ENCODE measurements around the gene KLF1.
"Not testable (repeated sequence)": the region's sequence is repeated elsewhere in the genome, so short reads cannot be mapped to it uniquely, and the experiment has no call there.

The KLF1 gene

DNA sequence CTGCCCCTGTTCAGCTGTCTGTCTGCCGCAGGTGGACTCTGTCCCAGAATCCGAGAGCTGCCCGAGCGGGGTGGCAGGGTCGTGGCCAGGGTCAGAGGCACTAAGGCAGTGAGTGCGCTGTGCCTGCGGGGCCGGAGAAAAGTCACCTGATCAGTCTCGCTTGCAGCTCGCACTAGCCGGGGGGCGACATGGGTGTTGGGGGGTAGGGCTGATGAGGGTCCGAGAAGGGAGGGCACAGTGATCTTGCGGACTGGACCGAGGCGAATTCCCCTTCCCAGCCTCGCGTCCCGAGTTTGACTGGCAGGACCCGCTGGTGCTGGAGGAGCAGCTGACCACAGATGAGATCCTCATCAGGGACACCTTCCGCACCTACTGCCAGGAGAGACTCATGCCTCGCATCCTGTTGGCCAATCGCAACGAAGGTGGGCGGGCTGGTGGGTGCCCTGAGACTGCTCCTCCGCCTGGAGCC lies 4.6 kb upstream of the KLF1 start:
- in situ Hi-C loops (cut with HindIII; ENCODE audit: low sequenced_read_pairs): no loop called here

DNA sequence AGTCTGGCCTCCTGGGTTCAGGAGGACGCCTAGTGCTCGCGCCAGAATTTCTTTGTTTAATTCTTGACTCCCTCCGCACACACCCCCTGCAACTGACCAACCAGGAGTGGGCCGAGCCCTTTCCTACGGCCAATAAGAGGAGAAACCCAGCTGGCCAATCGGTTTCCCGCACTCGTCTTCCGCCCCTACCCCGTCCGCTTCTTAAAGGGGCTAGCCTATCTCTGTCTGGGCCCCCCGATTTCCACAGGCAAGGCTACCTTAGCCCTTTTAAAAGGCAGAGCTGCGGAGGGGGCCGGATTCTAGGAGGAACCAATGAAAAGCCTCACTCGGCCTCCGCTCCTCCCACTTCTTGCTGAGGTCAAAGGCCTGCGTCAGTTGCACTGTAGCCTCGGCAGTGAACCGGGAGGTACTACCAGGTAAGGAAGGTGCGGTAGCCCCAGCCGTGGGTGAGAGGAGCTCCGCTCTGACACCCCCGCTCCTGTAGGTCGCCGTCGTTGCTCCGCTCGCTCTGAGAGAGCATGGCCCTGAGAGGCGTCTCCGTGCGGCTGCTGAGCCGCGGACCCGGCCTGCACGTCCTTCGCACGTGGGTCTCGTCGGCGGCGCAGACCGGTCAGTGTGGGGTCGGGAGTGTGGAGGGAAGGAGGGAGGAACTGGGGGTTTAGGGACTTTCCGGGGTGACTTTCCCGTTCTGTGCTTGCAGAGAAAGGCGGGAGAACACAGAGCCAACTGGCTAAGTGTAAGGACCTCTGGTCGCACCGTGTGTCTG lies 4.0 kb upstream of the KLF1 start, which contains the start of gene GCDH:
GCDH (plus strand) TSS at position 374 of the 766 bp plus-strand sequence; CDS start at position 519, 145 bp downstream.
- in situ Hi-C loops (cut with HindIII; ENCODE audit: low sequenced_read_pairs): no loop called here

DNA sequence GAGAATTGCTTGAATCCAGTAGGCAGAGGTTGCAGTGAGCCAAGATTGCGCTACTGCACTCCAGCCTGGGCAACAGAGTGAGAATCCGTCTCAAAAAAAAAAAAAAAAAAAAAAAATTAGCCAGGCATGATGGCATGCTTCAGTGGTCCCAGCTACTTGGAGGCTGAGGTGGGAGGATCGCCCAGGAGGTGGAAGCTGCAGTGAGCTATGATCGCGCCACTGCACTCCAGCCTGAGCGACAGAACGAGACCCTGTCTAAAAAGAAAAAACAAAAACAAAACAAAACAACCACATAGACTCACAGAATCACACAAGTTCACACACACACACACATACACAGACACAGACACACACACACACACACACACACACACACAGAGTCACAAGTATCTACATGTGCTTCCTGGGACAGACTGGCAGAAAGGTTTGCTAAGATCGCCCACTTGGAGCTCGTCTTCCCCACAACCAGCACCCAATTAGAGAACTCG lies 3.3 kb upstream of the KLF1 start:
- in situ Hi-C loops (cut with HindIII; ENCODE audit: low sequenced_read_pairs): not testable (repeated sequence)

DNA sequence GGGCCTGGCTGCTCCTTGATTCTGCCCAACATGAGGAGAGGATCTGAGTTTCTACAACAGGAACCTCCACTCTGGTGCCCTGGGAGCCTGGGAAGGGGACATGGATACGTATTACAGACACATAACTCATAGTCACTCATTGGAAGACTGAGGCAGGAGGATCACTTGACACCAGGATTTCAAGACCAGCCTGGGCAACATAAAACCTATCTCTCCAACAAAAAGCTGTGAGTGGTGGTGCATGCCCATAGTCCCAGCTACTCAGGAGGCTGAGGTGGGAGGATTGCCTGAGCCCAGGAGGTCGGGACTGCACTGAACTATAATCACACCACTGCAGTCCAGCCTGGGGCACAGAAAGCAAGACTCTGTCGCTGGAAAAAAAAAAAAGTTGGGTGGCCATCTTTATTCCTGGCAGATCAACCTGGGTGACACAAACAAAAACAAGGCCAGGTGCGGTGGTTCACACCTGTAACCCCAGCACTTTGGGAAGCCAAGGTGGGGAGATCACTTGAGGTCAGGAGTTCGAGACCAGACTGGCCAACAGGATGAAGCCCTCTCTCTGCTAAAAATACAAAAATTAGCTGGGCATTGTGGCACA lies 1.1 kb upstream of the KLF1 start:
- in situ Hi-C loops (cut with HindIII; ENCODE audit: low sequenced_read_pairs): no loop called here

DNA sequence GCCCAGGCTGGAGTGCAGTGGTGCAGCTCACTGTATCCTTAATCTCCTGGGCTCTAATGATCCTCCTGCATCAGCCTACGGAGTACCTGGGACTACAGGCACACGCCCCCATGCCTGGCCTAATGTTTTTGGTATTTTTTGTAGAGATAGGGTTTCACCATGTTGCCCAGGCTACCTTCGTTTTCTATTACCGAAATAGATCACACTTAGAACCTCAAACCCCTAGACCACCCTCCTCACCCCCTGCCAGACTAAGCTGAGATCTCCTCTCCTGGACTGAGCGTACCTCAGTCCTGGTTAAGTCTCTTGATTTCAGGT lies 391 bp downstream of the KLF1 start:
- in situ Hi-C loops (cut with HindIII; ENCODE audit: low sequenced_read_pairs): no loop called here

DNA sequence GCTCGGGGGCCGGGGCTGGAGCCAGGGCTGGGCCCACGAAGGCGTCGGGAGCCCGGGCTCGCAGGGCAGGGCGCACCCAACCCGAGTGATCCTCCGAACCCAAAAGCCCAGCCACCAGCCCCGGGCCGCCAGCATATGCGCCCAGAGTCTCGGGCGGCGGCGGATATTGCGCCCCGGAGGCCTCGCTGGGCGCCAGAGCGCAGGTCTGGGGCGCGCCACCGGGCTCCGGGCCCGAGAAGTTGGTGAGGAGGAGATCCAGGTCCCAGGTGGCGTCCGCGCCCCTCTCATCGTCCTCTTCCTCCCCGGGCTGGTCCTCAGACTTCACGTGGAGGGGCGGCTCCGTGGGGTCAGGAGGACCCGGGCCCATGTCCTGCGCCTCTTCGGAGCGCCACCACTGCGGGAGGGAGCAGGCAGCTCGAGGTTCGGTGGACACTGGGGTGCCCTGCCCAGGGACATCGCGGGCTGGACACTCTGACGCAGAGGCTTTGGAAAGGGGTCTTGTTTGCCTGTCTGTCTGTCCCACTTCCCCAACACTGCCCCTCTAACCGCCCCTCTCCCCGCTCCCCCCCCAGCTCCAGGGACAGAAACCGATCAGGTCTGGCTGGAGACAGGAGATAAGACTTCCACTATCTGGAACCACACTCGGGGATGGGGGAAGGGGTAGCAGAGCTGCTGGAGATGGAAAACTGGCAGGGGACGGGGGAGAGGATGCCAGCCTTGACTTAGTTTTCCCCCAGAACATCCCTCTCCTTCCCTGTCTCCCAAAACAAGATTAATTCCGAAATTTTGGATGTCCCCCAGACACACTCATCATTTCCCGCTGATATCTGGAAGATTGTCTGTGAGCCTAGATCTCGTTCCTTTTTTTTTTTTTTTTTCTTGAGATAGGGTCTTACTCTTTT lies 1.0 kb downstream of the KLF1 start:
- in situ Hi-C loops (cut with HindIII; ENCODE audit: low sequenced_read_pairs): no loop called here

DNA sequence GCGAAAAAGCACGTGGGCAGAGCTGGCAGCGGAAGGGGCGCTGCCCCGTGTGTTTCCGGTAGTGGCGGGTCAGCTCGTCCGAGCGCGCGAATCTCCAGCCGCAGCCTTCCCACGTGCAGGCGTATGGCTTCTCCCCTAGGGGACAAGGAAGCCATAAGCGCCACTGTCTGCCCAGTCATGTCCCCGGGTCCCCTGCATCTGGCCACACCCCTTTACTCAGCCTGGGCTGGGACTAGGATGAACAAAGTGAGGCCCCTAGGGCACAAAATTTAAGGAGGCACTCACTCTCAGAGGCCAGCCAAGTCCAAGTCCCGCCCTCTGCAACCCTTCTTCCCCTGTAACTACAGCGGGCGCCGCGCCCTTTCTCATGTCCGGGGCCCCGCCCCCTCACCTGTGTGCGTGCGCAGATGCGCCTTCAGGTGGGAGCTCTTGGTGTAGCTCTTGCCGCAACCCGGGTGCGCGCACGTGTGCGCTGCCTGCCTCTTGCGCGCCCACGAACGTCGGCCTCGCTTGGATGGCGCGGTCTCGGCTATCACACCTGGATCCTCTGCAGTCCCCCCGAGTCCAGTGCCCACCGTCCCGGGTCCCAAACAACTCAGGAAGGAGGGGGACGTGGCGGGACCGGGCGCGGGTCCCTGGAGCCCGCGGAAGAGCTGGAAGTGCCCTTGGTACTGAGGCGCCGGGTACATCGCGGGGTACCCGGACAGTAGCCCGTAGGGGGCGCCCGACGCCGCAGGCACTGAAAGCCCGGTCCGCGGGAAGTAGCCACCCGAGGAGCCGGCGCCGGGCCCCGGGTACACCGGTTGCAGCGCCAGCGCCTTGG lies 1.9 kb downstream of the KLF1 start:
- in situ Hi-C loops (cut with HindIII; ENCODE audit: low sequenced_read_pairs): no loop called here

DNA sequence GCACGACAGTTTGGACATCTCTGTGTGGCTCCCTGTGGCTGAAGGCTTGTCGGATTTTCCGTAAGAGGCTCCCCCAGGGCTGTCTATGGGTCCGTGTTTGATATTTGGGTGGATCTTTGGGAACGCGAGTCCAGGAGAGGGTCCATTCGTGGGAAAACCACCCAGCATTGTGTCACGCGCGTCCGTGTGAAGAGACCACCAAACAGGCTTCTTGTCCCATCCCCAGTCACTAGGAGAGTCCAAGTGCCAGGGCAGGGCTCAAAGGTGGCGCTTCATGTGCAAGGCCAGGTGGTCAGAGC lies 2.4 kb downstream of the KLF1 start:
- in situ Hi-C loops (cut with HindIII; ENCODE audit: low sequenced_read_pairs): no loop called here

DNA sequence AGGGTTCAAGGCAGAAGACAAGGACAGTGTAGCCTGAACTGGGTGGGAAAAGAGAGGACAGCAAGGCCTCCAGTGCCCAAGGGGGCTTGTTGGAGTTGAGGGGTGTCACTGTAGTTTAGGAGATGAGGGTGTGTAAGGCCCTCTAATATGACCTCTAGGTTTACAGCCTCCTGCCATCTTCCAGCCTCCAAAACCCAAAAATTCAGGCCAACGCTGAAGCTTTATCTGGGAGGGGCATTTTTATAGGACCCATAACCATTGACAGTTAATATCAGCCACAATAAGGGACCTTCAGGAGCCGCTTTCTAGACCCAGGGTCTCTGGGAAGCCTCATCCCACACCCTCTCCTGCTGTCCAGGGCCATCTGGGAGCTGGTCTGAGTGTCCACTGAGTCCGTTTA lies 2.8 kb downstream of the KLF1 start:
- in situ Hi-C loops (cut with HindIII; ENCODE audit: low sequenced_read_pairs): no loop called here

DNA sequence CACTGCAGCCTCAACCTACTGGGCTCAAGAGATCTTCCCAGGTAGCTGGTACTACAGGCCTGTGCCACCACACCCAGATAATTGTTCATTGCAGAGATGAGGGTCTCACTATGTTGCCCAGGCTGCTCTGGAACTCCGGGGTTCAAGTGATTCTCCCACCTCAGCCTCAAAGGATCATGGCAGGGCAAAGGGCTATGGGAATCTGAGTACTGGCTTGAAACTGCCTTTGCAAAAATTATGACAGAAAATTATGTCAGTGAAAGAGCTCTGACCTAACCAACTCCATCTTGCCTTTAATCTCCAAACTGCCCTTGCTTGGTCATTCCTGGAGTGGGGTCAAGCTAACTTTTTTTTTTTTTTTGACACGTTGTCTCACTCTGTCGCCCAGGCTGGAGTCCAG lies 4.4 kb downstream of the KLF1 start:
- in situ Hi-C loops (cut with HindIII; ENCODE audit: low sequenced_read_pairs): no loop called here

DNA sequence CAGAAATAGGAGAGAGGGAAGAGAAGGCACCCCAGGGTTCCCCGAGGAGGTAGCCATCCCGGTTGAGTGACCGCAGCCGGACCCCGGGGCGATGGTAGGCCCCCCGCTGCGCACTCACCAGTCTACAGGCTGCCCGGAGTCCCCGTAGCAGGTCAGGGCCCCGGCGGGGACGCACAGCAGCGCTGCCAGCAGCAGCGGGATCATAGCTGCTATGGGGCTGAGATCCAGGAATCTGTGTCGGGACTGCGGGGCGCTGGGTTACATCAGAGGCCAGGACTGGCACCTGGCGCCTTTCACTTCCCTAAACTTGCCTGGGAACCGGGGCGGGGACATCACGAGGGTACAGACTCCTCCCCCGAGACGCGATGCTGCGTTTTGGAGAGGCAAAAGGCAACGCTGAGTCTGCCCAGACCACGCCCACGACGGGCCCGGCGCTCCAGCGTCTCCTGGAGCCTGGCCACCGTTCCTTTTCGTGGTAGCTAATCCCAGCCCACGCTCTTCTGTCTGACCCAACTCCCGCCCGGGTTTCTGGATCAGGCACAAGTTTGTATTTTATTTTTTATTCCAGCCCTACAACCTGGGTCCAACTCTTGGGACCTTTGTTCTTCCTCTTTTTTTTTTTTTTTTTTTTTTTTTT lies 5.7 kb downstream of the KLF1 start, which contains the start of gene DNASE2:
DNASE2 (minus strand) TSS at position 278 of the 637 bp plus-strand sequence; CDS start at position 204, 74 bp downstream.
- in situ Hi-C loops (cut with HindIII; ENCODE audit: low sequenced_read_pairs): no loop called here

DNA sequence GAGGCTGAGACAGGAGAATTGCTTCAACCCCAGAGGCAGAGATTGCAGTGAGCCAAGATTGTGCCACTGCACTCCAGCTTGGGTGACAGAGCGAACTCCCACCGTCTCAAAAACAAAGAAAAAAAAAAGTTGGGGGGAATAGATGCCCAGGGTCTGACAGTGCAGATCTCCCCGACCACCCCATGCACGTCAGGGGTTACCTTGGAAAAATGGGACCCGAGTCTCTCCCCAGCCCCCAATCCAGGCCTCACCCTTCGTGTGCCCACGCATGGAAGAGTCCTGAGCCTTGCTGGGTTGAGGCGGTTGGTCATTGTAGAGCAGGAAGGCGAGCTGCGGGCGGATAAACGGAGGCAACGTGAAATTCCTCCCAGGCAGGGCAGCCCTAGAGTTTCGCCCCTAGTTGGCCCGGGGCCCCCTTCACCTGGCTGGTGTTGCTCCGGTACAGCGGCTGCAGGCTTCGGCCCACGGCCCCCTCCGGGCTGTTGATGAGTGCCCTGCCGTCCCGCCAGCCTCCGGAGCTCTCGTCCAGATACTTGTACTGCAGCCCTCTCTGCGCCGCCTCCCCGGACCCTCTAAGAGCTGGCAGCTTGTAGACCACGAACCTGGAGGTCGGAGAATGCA lies 6.3 kb downstream of the KLF1 start:
- in situ Hi-C loops (cut with HindIII; ENCODE audit: low sequenced_read_pairs): no loop called here

DNA sequence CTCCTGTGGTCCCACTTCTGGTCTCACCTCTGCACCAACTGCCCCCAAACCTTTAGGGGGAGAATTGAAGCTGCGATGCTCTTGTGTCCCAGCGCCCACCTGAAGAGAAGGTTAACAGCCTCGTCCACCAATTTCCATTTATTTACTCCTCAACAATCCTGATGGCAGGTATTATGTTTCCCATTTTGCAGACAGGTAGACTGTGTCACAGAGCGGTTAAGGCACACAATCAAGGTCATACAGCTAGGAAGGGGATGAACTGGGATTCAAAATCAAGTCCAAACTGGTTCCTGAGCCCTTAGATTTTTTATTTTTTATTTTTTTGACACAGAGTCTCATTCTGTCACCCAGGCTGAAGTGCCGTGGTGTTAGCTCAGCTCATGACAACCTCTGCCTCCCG lies 11.9 kb downstream of the KLF1 start:
- in situ Hi-C loops (cut with HindIII; ENCODE audit: low sequenced_read_pairs): loop anchor here (5.0 kb wide), 1 partner anchor 58 kb away; no protein-coding TSS in a partner anchor

DNA sequence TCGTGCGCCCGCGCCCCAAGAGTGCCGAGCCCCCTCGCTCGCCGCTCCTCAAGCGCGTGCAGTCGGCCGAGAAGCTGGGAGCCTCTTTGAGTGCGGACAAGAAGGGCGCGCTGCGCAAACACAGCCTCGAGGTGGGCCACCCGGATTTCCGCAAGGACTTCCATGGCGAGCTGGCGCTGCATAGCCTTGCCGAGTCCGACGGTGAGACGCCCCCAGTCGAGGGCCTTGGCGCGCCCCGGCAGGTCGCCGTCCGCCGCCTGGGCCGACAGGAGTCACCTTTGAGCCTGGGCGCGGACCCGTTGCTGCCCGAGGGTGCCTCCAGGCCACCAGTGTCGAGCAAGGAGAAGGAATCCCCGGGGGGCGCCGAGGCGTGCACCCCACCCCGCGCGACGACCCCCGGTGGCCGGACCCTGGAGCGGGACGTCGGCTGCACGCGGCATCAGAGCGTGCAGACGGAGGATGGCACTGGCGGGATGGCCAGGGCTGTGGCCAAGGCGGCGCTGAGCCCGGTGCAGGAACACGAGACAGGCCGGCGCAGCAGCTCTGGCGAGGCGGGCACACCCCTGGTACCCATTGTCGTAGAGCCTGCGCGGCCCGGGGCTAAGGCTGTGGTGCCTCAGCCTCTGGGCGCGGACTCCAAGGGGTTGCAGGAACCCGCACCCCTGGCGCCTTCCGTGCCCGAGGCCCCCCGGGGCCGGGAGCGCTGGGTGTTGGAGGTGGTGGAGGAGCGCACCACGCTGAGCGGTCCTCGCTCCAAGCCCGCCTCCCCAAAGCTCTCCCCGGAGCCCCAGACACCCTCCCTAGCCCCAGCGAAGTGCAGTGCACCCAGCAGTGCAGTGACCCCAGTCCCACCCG lies 12.9 kb downstream of the KLF1 start:
- in situ Hi-C loops (cut with HindIII; ENCODE audit: low sequenced_read_pairs): no loop called here

DNA sequence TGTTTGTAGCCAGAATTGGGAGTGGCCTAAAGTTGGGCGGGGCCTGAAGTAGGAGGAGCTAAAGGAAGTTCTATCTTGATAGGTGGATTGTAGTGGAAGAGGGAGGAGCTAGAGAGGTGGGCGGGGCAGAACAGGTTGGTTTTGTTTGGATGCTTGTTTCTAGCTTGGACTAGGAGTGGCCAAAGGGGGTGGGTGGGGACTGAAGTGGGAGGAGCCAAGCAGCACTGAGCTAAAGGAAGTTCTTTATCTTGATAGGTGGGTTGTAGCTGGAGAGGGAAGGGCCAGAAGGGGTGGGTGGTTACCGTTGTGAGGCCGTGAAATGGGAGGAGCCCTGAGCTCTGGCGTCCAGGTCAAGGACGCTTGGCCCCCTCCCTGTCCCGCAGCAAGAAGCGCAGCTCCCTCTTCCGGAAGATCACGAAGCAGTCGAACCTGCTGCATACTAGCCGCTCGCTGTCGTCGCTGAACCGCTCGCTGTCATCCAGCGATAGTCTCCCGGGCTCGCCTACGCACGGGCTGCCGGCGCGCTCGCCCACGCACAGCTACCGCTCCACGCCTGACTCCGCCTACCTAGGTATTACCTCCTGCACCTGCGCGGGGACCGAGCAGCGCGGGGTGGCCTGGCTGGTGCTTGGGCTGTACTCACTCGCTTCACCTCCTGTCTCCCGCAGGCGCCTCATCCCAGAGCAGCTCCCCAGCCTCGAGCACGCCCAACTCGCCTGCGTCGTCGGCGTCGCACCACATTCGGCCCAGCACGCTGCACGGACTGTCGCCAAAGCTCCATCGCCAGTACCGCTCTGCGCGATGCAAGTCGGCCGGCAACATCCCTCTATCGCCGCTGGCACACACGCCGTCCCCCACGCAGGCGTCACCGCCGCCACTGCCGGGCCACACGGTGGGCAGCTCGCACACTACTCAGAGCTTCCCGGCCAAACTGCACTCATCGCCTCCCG lies 13.8 kb downstream of the KLF1 start:
- in situ Hi-C loops (cut with HindIII; ENCODE audit: low sequenced_read_pairs): no loop called here

DNA sequence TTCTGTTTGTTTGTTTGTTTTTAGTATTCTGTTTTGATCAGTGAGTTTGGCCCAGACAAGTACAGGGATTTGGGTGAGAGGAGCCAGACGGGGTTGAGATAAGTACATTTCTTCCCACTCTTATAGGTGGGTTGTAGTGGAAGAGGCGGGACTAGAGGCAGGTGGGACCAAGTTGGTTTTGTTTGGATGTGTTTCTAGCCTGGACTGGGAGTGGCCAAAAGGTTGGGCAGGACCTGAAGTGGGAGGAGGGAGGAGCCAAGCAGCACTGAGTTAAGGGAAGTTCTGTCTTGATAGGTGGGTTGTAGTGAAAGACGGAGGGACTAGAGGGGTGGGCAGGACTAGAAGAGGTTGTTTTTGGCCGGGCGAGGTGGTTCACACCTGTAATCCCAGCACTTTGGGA lies 14.7 kb downstream of the KLF1 start:
- in situ Hi-C loops (cut with HindIII; ENCODE audit: low sequenced_read_pairs): no loop called here

DNA sequence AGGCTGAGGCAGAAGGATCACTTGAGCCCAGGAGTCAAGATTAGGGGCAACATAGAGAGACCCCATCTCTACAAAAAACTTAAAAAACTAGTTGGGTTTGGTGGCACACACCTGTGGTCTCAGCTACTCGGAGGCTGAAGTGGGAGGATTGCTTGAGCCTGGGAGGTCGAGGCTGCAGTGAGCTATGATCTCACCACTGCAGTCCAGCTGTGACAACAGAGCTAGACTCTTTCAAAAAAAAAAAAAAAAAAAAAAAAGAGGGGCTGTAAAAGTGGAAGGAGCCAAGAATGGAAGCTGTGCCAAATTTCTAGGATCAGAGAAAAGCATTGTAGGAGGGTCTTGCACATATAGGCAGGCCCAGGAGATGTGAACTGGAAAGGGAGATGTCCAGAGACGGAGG lies 15.3 kb downstream of the KLF1 start:
- in situ Hi-C loops (cut with HindIII; ENCODE audit: low sequenced_read_pairs): no loop called here

Data from endothelial cell of hepatic sinusoid (primary cell).